Stimulated activated CD4-positive, alpha-beta T cell treated with anti-CD3 and anti-CD28 coated beads, Interleukin-2, amount 100 ng/mL, for 24 hours (primary cell): ENCODE measurements around the gene ACOT11.

Source experiments
- DNase-seq, 2 donors: peaks; one replicate each; pipeline ENCODE4 v3.0.0-alpha.2; 2020

The ACOT11 gene

DNA sequence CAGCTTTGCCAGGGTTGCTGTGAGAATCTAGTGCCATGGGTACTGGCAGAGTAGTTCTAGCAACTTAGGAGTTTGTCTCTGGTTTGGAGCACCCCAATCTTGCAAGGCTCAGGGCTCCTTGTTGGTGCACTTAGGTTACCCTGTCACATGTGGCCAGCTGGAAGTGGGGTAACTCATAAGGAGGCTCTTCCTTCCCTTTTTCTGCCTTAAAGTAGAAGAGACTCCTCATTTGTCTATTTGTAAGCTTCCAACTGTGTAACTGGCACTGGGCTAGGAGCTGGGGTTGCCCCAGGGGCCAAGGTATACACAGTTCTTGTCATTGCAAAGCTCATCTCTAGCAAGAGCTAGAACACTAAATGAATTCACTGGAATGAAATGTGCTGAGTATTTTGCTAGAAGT is 104.1 kb downstream of the ACOT11 start:
- DNase-seq = no peak

GRCh38 chr1:54653036-54653435 is 105.0 kb downstream of the ACOT11 start:
- DNase-seq = no peak

GRCh38 chr1:54658164-54658913 is 110.3 kb downstream of the ACOT11 start:
- DNase-seq = no peak
